GM19468 (cell line): ENCODE measurements around the gene RIPOR2.
"Not testable (repeated sequence)": the region's sequence is repeated elsewhere in the genome, so short reads cannot be mapped to it uniquely, and the experiment has no call there.

Experiments used
- ATAC-seq: cut with Tn5 transposase; IDR thresholded peaks from one replicate; pipeline ENCODE4 v1.9.1; 2021; ENCODE audit warnings: mild to moderate bottlenecking, moderate library complexity, moderate number of reproducible peaks; ENCODE audit not compliant: unreplicated experiment; ENCODE audit errors: extremely low read depth

Gene RIPOR2

DNA sequence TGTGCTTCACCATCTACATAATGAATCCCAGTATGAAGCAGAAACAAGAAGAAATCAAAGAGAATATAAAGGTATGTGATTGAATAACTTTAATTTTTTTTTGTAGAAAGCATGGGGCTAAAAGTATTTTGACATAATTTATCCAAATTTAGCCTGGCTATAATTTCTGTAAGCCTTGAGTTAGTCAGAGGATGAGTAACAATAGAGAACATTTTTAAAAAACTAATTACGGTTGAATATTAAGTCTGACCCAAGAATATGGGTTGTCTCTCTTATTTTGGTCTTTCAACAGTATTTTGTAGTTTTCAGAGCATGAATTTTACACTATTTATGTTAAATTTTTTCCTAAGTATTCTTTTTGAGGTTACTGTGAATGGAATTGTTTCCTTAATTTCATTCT lies 158.5 kb downstream of the RIPOR2 start:
- no peak for ATAC-seq

DNA sequence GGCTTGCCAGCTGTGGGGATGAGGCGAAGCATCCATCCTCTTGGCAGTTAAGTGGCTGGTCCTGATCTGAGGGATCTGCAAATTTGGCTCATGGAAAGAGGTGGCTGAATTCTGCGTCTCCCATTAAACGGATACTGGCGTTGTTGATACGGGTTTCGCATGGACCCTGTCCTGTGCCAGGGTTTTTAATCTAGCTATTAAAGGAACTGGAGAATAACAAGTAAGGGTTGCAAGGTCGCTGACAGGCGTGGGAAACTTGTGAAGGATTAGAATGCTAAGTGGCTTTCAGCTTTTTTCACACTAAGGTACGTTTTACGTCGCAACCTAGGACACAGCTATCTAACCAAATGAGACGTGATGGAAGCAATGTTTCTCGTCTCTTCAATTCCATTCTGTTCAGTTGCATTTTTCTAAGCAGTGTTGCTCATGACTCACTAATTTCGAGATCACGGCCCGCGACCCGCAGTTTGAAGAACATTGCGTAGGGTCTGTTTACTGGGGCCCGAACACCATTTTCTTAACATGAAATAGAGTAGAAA lies 160.2 kb downstream of the RIPOR2 start:
- ATAC-seq = no peak

DNA sequence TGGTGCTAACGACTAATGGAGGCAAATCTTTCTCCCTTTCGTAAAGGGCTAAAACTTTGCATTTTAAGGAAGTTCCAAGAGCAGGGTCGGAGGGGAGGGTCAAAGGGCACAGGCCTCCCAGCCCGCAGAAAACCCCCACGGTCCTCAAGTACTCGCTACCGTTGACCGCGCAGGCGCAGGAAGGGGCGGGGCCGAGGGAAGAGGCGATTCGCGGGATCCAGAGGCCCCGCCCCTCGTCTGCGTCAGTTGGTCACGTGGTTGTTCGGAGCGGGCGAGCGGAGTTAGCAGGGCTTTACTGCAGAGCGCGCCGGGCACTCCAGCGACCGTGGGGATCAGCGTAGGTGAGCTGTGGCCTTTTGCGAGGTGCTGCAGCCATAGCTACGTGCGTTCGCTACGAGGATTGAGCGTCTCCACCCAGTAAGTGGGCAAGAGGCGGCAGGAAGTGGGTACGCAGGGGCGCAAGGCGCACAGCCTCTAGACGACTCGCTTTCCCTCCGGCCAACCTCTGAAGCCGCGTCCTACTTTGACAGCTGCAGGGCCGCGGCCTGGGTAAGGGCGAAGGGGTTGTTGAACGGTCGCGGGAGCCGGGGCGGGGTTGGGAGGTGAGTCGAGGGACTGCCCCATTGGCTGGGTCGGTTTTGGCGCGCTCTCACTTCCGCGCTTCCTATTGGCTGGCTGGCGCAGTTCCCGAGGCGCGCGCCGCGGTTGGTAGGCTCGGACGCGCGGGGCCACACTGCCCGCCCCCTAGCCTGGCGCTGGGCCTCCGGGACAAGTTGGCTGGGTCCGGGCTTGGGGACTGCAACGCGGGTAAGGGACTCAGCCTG lies 160.9 kb downstream of the RIPOR2 start, which contains the start of gene GMNN:
GMNN (plus strand) TSS at position 242 of the 824 bp plus-strand sequence. CDS start 2,310 bp downstream, outside the sequence.
- ATAC-seq = peak; percentile 74

DNA sequence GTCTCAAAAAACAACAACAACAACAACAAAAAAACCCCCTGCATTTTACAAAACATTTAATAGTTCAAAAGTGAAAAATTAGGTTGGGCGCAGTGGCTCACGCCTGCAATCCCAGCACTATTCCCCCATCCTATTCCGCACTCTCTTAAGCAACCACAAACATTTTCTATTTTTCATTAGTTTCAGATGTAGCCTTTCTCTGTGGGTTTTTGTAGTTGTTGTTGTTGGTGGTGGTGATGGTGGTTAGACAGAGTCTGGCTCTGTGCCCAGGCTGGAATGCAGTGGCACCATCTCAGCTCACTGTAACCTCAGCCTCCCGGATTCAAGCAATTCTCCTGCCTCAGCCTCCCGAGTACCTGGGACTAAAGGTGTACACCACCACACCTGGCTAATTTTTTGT lies 167.4 kb downstream of the RIPOR2 start:
- ATAC-seq = no peak

DNA sequence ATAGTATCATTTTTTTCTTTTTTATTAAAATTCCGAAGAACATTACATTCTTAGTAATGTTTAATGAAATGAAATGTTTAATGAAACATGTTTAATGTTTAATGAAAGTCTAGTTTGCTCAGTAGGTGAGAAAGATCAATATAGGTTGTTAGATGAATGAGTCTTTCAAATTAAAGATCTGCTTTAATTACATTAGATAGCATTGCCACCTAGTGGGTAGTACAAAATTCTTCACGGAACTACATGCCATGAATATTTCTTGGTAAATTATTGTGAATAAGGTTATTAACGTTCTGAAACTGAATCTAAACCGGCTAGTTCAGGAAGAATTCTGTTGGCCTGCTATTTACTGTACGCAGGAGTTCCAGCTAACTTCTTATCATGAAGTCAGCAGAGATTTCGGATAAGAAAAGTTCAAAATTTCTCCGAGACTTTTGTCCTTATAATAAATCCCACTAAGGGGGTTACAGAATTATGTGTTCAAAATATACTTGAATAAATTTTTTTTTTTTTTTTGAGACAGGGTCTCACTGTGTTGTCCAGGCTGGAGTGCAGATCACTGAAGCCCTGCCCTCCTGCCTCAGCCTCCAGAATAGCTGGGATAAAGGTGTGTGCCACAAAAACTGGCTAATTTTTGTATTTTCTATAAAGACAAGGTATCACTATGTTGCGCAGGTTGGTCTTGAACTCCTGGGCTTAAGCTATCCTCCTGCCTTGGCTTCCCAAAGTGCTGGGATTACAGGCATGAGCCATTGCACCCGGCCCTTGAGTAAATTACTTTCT lies 168.9 kb downstream of the RIPOR2 start:
- no peak for ATAC-seq

DNA sequence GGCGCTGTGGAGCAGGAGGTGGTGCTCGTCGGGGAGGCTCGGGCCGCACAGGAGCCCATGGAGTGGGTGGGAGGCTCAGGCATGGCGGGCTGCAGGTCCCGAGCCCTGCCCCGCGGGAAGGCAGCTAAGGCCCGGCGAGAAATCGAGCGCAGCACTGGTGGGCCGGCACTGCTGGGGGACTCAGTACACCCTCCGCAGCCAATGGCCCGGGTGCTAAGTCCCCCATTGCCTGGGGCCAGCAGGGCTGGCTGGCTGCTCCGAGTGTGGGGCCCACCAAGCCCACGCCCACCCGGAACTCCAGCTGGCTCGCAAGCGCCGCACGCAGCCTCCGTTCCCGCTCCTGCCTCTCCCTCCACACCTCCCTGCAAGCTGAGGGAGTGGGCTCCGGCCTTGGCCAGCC lies 169.8 kb downstream of the RIPOR2 start:
- not testable (repeated sequence) for ATAC-seq

DNA sequence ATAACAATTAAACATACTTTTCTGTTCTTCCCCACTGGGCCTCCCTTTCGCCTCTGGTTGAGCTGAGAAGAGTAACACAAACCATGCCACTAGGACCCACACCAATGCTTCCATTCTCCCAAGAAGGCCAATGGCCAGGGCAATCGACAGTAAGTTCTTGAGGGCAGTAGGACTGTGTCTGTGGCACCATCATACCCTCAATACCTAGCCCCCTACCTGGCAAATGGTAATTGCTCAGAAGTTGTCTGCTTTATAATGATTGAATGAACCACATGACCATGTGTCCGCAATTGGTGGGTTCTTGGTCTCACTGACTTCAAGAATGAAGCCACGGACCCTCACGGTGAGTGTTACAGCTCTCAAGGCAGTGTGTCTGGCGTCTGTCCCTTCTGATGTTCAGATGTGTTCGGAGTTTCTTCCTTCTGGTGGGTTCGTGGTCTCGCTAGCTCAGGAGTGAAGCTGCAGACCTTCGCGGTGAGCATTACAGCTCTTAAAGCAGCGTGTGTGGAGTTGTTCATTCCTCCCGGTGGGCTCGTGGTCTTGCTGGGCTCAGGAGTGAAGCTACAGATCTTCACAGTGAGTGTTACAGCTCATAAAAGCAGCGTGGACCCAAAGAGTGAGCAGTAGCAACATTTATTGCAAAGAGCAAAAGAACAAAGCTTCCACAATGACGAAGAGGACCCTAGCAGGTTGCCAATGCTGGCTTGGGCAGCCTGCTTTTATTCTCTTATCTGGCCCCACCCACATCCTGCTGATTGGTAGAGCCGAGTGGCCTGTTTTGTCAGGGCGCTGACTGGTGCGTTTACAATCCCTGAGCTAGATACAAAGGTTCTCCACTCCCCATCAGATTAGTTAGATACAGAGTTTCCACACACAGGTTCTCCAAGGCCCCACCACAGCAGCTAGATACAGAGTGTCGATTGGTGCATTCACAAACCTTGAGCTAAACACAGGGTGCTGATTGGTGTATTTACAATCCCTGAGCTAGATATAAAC lies 170.6 kb downstream of the RIPOR2 start:
- not testable (repeated sequence) for ATAC-seq

DNA sequence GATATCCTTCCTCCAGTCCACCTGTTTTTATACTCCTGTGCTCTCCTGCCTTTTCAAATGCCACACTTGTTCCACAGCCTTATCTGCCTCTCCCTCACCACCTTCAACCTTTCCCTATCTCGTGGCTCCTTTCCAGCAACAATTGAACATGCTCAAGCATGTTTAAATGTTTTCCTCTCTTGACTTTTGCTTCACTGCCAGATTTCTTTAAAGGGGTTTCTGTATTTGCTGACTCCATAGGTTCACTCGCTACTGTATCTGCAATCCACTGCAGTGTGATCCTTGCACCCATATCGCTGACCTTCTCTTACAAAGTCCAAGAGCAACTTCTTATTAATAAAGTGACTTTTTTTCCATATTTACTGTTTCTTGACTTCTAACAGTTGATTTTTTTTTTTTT lies 172.2 kb downstream of the RIPOR2 start:
- no peak for ATAC-seq

DNA sequence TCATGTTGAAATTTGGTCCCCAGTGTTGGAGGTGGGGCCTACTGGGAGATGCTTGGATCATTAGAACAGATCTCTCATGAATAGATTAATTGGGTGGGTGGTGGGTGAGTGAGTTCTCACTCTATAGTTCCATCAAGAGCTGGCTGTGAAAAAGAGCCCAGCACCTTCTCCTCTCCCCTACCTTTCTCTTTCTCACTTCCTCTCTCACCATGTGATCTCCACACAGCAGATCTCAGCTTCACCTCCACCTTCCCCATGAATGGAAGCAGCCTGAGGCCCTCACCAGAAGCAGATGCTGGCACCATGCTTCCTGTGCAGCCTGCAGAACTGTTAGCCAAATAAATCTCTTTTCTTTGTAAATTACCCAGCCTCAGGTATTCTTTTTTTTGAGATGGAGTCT lies 173.9 kb downstream of the RIPOR2 start:
- no peak for ATAC-seq

DNA sequence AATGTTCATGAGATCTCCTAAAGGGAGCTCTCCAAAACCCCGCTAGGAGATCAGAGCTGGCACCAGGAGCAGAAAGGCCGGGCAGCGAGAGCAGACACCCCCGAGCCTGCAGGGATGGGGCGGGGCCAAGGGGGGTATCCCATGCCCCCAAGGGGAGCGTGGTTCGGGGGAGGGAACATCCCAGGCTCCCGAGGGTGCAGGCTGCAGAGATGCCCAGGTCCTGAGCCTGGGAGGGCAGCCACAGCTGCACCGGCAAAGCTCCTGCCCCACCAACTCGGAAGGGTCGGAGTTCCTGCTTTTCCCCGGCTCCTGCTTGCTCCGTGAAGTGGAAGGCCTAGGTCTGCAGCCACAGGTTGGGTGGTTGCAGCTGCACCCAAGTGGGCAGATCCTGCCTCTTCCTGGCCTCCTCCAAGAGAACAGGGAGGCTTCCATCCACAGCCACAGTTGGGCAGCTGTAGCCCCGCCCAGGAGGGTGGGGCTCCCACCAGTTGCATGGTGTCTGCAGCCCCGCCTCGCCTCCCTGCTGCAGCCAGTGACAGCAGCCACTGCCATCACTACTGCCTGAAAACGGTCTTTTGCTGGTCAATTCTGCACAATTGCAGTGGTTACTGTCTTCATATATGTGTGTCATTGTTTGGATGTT lies 174.4 kb downstream of the RIPOR2 start:
- ATAC-seq = no peak

DNA sequence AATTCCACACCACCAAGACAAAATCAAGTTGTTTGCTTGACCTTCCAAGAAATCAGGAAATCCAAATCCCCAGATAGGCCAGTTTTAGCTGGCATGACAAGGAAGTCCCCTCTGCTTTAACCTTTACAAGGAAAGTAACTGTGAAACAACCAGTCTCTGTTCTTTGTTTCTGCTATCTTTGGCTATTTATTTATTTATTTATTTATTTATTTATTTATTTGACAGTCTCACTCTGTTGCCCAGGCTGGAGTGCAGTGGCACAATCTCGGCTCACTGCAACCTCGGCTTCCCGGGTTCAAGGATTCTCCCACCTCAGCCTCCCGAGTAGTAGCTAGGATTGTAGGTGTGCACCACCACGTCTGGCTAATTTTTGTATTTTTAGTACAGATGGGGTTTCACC lies 175.6 kb downstream of the RIPOR2 start:
- ATAC-seq = no peak

DNA sequence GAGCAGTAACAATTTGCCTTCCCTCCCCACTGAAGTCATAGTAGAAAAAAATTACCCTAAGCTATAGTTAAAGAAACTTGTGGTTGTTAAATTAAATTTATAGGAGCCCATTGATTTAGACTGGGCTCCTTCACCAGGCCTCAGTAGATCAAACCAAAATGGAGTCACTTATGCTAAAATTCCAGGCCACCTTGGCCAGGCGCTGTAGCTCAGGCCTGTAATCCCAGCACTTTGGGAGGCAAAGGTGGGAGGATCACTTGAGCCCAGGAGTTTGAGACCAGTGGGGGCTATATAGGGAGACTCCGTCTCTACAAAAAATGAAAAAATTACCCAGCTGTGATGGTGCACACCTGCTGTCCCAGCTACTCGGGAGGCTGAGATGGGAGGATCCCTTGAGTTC lies 176.0 kb downstream of the RIPOR2 start:
- no peak for ATAC-seq

DNA sequence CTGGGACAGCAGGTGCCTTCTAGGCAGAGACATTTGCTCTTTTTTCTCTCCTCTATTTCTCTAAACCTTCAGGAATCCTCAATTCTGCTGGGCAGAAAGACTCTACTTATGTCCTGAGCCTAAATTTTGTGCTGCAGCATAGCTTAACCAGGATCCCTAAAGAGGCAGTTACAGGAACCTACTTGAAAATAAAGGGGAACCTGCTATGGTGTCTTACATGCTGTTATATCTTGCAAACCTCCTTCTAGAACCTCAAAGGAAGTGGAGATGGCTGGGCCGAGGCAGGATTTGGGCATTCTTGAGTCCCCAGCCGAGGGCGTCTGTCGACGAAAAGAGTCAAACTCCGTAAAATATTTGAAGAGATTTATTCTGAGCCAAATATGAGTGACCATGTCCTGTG lies 178.1 kb downstream of the RIPOR2 start:
- ATAC-seq = no peak

DNA sequence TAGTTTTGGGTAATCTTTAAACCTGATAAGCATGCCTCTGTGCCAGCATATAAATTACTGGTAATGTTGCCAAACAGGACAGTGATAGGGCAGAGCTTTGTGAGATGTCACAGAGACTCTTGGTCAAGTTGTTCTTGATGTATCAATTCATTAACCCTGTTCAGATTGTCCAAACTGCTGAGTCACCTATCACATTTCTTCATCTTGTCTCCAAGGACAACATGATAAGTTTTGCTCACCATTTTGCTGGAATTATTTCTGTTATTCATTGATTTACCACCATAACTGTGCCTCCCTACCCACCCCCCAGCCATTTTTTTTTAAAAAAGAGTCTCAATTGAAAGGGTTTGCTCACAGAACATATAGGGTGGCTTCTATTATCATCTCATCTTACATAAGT lies 180.5 kb downstream of the RIPOR2 start:
- no peak for ATAC-seq

DNA sequence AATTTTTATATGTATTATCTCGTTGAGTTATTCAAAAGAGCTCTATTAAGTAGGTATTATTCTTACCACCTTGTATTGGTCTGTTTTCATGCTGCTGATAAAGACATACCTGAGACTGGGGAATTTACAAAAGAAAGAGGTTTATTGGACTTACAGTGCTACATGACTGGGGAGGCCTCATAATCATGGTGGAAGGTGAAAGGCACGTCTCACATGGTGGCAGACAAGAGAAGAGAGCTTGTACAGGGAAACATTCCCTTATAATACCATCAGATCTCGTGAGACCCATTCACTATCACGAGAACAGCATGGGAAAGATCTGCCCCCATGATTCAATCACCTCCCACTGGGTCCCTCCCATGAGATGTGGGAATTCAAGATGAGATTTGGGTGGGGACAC lies 181.4 kb downstream of the RIPOR2 start:
- not testable (repeated sequence) for ATAC-seq
